Immature natural killer cell (primary cell): Measurements from ENCODE around the gene SLX4IP. TPM values are rescaled to one million over a fixed set of nuclear protein-coding genes. Genes with fewer than 3 reads are reported as not detected.
A peak's percentile ranks its signal among the peaks of the same experiment; 100 is the strongest.

Experiments used
- DNase-seq, 3 donors: peaks; one replicate each; pipeline ENCODE4 v3.0.0; 2022; ENCODE audit warnings: mixed read lengths in 1 of 3
- H3K27ac Mint-ChIP-seq, 6 donors: one replicate each; pipeline ENCODE4 v1.8.0; 2020; ENCODE audit warnings: mixed read lengths in 6 of 6, mild to moderate bottlenecking in 5 of 6, inconsistent platforms in 4 of 6, moderate library complexity in 3 of 6
- H3K27me3 Mint-ChIP-seq, 3 donors: one replicate each; pipeline ENCODE4 v1.8.0; 2020 to 2021; ENCODE audit warnings: low read depth in 3 of 3, mild to moderate bottlenecking in 3 of 3, mixed read lengths in 3 of 3, moderate library complexity in 3 of 3, inconsistent platforms in 1 of 3
- H3K36me3 Mint-ChIP-seq, 3 donors: one replicate each; pipeline ENCODE4 v1.8.0; 2020; ENCODE audit warnings: mixed read lengths in 3 of 3, inconsistent platforms in 2 of 3, mild to moderate bottlenecking in 2 of 3
- H3K4me1 Mint-ChIP-seq, 2 donors: one replicate each; pipeline ENCODE4 v1.8.0; 2020; ENCODE audit warnings: inconsistent platforms in 2 of 2, mild to moderate bottlenecking in 2 of 2, mixed read lengths in 2 of 2, moderate library complexity in 1 of 2
- H3K4me3 Mint-ChIP-seq, 5 donors: one replicate each; pipeline ENCODE4 v1.8.0; 2020; ENCODE audit warnings: mild to moderate bottlenecking in 5 of 5, mixed read lengths in 5 of 5, inconsistent platforms in 3 of 5, moderate library complexity in 3 of 5
- H3K9me3 Mint-ChIP-seq, 6 donors: one replicate each; pipeline ENCODE4 v1.8.0; 2020; ENCODE audit warnings: mild to moderate bottlenecking in 6 of 6, mixed read lengths in 6 of 6, inconsistent platforms in 4 of 6, moderate library complexity in 3 of 6
- polyA plus RNA-seq, 3 donors: library from polyadenylated mRNA; unstranded; fragments of 300-500 nt; fragmentation: Illumina TruSeq; gene quantifications; one replicate each; pipeline ENCODE4 v1.2.3, GENCODE V29; 2021

Gene SLX4IP
- polyA plus RNA-seq, 3 donors from 2014 or later = 0.52 to 1.6 (median 0.75) TPM

GRCh38 chr20:10644458-10645204, 209.5 kb downstream of the SLX4IP start:
- H3K4me3 Mint-ChIP-seq = no peak overlapping the region
- H3K27ac Mint-ChIP-seq = peak overlapping the region in 1 of 6 donors; percentile 12
- H3K36me3 Mint-ChIP-seq = peaks cover 0 to 30% (median 1%) of the 10 kb centered on the region in 3 donors
- DNase-seq = peak in 2 of 3 donors; percentile 4 to 7
- H3K9me3 Mint-ChIP-seq = no peaks in the 10 kb centered on the region
- H3K27me3 Mint-ChIP-seq = peaks cover 0 to 3% (median 0%) of the 10 kb centered on the region in 3 donors
- peaks cover 9 to 18% of the 10 kb centered on the region in 2 donors for H3K4me1 Mint-ChIP-seq

GRCh38 chr20:10645205-10645570, 210.1 kb downstream of the SLX4IP start:
- H3K27ac Mint-ChIP-seq = no peak overlapping the region
- peaks cover 0 to 3% (median 0%) of the 10 kb centered on the region in 3 donors for H3K27me3 Mint-ChIP-seq
- peaks cover 0 to 28% (median 0%) of the 10 kb centered on the region in 3 donors for H3K36me3 Mint-ChIP-seq

GRCh38 chr20:10646006-10646405, 210.9 kb downstream of the SLX4IP start:
- Mint-ChIP-seq H3K9me3 (no peaks in the 10 kb centered on the region), H3K36me3 (peaks cover 0 to 28% (median 0%) of the 10 kb centered on the region in 3 donors), H3K4me1 (peaks cover 9 to 18% of the 10 kb centered on the region in 2 donors), H3K27ac (no peak overlapping the region), H3K4me3 (no peak overlapping the region), H3K27me3 (peaks cover 0 to 3% (median 0%) of the 10 kb centered on the region in 3 donors)
- no peak for DNase-seq

More at GRCh38 chr20:10645205-10645570, 210.1 kb downstream of the SLX4IP start:
- Mint-ChIP-seq H3K4me1 (peaks cover 9 to 18% of the 10 kb centered on the region in 2 donors), H3K4me3 (no peak overlapping the region), H3K9me3 (no peaks in the 10 kb centered on the region)
- no peak for DNase-seq

- Mint-ChIP-seq H3K27ac (no peak overlapping the region), H3K9me3 (no peaks in the 10 kb centered on the region), H3K36me3 (peaks cover 0 to 26% (median 0%) of the 10 kb centered on the region in 3 donors), H3K4me3 (no peak overlapping the region), H3K4me1 (peaks cover 9 to 18% of the 10 kb centered on the region in 2 donors), H3K27me3 (peaks cover 0 to 3% (median 0%) of the 10 kb centered on the region in 3 donors)
- no peak for DNase-seq
Measured at GRCh38 chr20:10646886-10647420, 211.8 kb downstream of the SLX4IP start.

- peaks cover 0 to 6% (median 0%) of the 10 kb centered on the region in 3 donors for H3K27me3 Mint-ChIP-seq
Measured at GRCh38 chr20:10647471-10647870, 212.4 kb downstream of the SLX4IP start.

GRCh38 chr20:10647909-10648308, 212.8 kb downstream of the SLX4IP start:
- Mint-ChIP-seq H3K9me3 (no peaks in the 10 kb centered on the region), H3K27ac (no peak overlapping the region), H3K27me3 (peaks cover 0 to 6% (median 0%) of the 10 kb centered on the region in 3 donors)

More at GRCh38 chr20:10647471-10647870, 212.4 kb downstream of the SLX4IP start:
- DNase-seq = peak in 2 of 3 donors; percentile 9 to 11
- no peak overlapping the region for H3K27ac Mint-ChIP-seq
- H3K4me1 Mint-ChIP-seq = peaks cover 9 to 18% of the 10 kb centered on the region in 2 donors
- H3K4me3 Mint-ChIP-seq = no peak overlapping the region
- peaks cover 0 to 22% (median 0%) of the 10 kb centered on the region in 3 donors for H3K36me3 Mint-ChIP-seq
- H3K9me3 Mint-ChIP-seq = no peaks in the 10 kb centered on the region

GRCh38 chr20:10648651-10649050, 213.5 kb downstream of the SLX4IP start:
- Mint-ChIP-seq H3K27me3 (peaks cover 0 to 6% (median 0%) of the 10 kb centered on the region in 3 donors), H3K27ac (no peak overlapping the region), H3K9me3 (no peaks in the 10 kb centered on the region), H3K36me3 (peaks cover 0 to 11% (median 0%) of the 10 kb centered on the region in 3 donors), H3K4me3 (no peak overlapping the region), H3K4me1 (peaks cover 9 to 12% of the 10 kb centered on the region in 2 donors)
- DNase-seq = no peak

More at GRCh38 chr20:10647909-10648308, 212.8 kb downstream of the SLX4IP start:
- DNase-seq = no peak
- Mint-ChIP-seq H3K4me3 (no peak overlapping the region), H3K36me3 (peaks cover 0 to 18% (median 0%) of the 10 kb centered on the region in 3 donors), H3K4me1 (peaks cover 9 to 18% of the 10 kb centered on the region in 2 donors)

GRCh38 chr20:10649080-10649796, 214.1 kb downstream of the SLX4IP start:
- no peak overlapping the region for H3K4me3 Mint-ChIP-seq
- no peaks in the 10 kb centered on the region for H3K9me3 Mint-ChIP-seq
- no peak overlapping the region for H3K27ac Mint-ChIP-seq
- H3K27me3 Mint-ChIP-seq = peaks cover 0 to 6% (median 0%) of the 10 kb centered on the region in 3 donors
- H3K36me3 Mint-ChIP-seq = peaks cover 0 to 11% (median 0%) of the 10 kb centered on the region in 3 donors
- peaks cover 6% of the 10 kb centered on the region in 2 donors for H3K4me1 Mint-ChIP-seq
- DNase-seq = no peak

- H3K4me1 Mint-ChIP-seq = peaks cover under 1% of the 10 kb centered on the region in 2 donors
- H3K4me3 Mint-ChIP-seq = no peak overlapping the region
- no peaks in the 10 kb centered on the region for H3K9me3 Mint-ChIP-seq
- H3K27ac Mint-ChIP-seq = no peak overlapping the region
- H3K36me3 Mint-ChIP-seq = peaks cover 0 to 11% (median 0%) of the 10 kb centered on the region in 3 donors
- H3K27me3 Mint-ChIP-seq = peaks cover 0 to 6% (median 0%) of the 10 kb centered on the region in 3 donors
- DNase-seq = no peak
Measured at GRCh38 chr20:10649797-10650160, 214.7 kb downstream of the SLX4IP start.

GRCh38 chr20:10651227-10651990, 216.3 kb downstream of the SLX4IP start:
- Mint-ChIP-seq H3K4me1 (no peaks in the 10 kb centered on the region), H3K9me3 (no peaks in the 10 kb centered on the region), H3K27ac (no peak overlapping the region), H3K4me3 (no peak overlapping the region), H3K36me3 (peaks cover 0 to 11% (median 0%) of the 10 kb centered on the region in 3 donors), H3K27me3 (peaks cover 0 to 7% (median 2%) of the 10 kb centered on the region in 3 donors)
- no peak for DNase-seq

GRCh38 chr20:10652185-10652584, 217.1 kb downstream of the SLX4IP start:
- peaks cover 0 to 7% (median 2%) of the 10 kb centered on the region in 3 donors for H3K27me3 Mint-ChIP-seq
- no peak for DNase-seq
- peaks cover 0 to 11% (median 0%) of the 10 kb centered on the region in 3 donors for H3K36me3 Mint-ChIP-seq
- H3K9me3 Mint-ChIP-seq = no peaks in the 10 kb centered on the region
- no peaks in the 10 kb centered on the region for H3K4me1 Mint-ChIP-seq
- H3K27ac Mint-ChIP-seq = no peak overlapping the region
- no peak overlapping the region for H3K4me3 Mint-ChIP-seq

GRCh38 chr20:10652660-10653261, 217.7 kb downstream of the SLX4IP start:
- no peaks in the 10 kb centered on the region for H3K9me3 Mint-ChIP-seq
- peaks cover 0 to 13% (median 0%) of the 10 kb centered on the region in 3 donors for H3K36me3 Mint-ChIP-seq
- no peaks in the 10 kb centered on the region for H3K4me1 Mint-ChIP-seq
- H3K4me3 Mint-ChIP-seq = no peak overlapping the region
- H3K27me3 Mint-ChIP-seq = peaks cover 0 to 7% (median 2%) of the 10 kb centered on the region in 3 donors
- H3K27ac Mint-ChIP-seq = no peak overlapping the region
- DNase-seq = no peak
